Frontal cortex (tissue), 4 donors: ENCODE results near the gene ATE1. TPM values are rescaled to one million over a fixed set of nuclear protein-coding genes. Genes with fewer than 3 reads are reported as not detected.
A peak's percentile ranks its signal among the peaks of the same experiment; 100 is the strongest.
"Not testable (repeated sequence)": the region's sequence is repeated elsewhere in the genome, so short reads cannot be mapped to it uniquely, and the experiment has no call there.

ENCODE experiments used
- DNase-seq, 2 donors: peaks; one replicate each; pipeline ENCODE4 v3.0.0; 2012; ENCODE audit warnings: low spot score in 2 of 2
- FAIRE-seq: peaks from 2 replicates; lab custom pipeline; 2012; peaks lifted over from hg19 to GRCh38; lab: Jason Lieb, UNC
- total RNA-seq: library from RNA; depleted of rRNA; stranded (reverse); fragments of >200 nt; gene quantifications from one replicate; pipeline ENCODE4 v1.2.3, GENCODE V29; 2014
- donor health status: control.
- donor health status: control.
- donor health status: control.

ATE1 gene
- total RNA-seq, 1 donor from 2014 or later = 56.3 TPM

DNA sequence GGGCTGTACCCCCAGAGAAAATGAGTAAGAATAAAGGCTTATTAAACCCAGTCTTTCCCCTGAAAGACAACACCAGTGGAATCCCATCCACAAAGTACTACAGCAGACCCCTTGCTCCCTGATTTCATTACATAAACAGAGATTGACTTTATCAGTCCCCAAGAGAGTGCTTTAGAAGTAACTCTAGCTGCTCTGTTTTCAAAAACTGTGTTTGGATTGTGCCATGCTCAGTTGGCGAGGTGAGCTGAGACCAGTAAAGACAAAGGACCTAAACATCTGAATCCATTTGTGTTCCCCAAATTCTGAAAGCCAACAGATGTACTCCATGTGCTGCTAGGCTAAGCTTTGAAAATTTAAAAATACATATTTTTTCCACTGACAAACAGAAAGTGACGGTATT is 127.0 kb downstream of the ATE1 start:
- FAIRE-seq (no peak), DNase-seq (no peak)

DNA sequence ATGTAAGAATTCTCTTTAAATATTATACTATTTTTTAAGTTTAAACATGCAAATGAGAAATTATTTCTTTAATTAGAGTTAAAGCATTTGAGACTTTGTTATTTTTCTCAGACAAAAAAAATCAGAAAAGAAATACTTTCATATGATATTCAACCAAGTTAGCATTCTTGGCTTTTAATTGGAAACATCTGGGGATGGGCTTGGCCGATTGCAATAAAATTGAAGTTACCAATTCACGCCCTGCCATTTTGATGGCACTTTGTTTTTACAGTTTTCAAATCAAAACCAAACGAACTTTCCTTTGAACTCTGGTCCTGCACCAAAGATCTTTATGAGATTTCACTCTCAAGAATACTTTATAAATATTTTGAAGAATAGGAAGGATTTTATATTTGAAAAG is 127.7 kb downstream of the ATE1 start:
- FAIRE-seq = peak; percentile 55
- DNase-seq = no peak

DNA sequence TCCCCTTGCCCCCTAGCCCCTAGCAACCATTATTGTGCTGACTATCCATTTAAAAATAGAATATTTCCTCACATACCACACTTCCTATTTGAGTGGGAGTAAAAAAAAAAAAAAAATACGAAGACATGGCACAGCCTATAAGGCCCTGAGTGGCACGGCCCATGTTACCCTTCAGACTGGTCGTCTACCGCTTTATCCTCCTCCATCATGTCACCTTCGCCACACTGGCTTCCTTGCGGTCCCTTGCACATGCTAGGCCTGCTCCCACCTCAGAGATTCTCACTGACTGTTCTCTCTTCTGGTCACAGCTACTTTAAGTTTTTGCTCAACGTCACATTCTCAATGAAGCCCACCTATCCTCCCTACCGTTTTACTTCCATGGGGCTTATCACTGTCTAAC is 130.3 kb downstream of the ATE1 start:
- FAIRE-seq (no peak), DNase-seq (no peak)

DNA sequence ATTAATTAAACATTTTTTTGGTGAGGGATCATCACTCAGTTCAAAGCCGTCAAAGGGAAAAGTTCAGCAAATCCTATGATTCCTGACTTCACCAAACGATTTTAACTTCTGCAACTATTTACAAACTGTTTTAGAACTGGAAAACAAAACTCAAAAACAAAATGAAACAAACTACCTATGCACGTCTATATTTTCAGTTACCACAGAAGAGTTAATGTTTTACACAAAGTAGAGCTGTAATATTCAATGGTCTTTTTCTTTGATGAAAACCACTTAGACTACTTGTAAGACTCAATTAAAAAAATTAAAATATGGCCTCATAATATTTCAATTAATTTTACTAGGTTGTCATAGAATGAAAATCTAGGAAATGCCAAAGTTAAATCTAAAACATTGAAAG is 131.5 kb downstream of the ATE1 start:
- DNase-seq (no peak), FAIRE-seq (no peak)

DNA sequence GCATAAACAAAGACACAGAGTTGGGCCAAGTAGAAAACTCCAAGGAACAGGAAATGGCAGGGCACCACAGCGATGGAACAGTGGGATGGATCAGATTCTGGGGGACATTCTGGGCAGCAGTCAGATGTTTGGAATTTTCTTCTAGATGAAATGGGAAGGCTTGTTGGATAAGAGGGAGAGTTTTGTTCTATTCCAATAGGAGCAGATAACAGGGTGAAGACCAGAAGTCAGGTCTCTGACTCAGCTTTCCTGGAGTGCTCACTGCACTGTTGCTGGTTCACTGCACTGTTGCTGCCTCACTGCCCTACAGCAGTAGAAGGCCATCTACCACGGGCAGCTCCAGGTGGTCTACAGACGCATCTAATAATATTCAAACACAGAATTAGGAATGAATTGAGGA is 135.6 kb downstream of the ATE1 start:
- no peak for FAIRE-seq
- no peak for DNase-seq

DNA sequence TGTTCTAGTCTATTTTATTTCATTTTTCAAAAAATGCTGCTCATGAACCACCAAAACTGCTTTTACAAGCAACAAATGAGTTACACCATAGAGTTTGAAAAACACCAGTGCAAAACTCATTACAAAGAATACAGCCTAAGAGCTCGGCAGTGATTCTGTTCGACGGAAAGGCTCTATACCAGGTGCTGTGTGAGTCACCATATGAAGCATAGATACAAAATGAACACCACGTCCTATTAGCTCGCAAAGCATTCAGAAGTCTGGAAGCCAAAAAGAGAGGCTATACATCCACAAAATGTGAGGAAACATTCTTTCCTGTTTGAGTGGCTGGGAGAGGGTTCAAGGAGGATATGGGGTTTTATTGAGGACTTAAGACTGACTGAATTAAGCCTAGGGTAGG is 136.1 kb downstream of the ATE1 start:
- FAIRE-seq = no peak
- no peak for DNase-seq

DNA sequence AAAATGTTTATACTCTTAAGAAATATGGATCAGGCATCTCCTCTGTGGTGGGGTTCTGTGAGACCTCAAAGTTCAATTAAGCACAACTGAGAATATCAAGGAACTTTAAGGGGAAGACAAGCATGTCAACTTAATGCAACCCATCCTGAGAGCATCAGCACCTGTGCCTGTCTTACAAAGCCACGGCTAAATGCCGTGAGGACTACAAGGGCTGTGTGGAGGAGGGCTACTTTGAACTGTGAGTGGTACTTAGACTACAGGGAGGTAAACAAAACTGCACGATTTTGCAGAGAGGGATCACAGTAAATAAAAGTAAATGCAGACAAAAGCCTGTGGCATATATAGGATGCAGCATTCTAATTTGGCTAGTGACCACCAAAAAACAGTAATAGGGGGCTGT is 139.1 kb downstream of the ATE1 start:
- DNase-seq = no peak
- no peak for FAIRE-seq

DNA sequence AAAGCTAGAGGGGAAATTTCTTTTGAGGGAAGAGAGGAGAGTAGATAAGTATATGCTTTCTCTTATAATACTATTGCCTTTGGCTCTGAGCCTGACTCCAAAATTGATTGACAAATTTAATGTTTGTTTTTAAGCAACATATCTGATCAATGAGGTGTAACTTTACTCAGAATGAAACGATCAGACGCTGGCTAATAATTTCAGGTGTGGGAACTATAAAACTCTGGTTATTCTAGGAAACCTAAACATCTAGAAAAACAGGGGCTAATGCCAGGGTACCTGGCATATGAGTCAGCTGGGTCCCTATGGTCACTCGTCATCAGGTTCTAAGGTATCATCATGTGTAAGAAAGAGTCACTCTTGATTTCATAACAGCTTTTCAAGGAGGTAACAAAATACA is 139.7 kb downstream of the ATE1 start:
- DNase-seq (no peak), FAIRE-seq (no peak)

DNA sequence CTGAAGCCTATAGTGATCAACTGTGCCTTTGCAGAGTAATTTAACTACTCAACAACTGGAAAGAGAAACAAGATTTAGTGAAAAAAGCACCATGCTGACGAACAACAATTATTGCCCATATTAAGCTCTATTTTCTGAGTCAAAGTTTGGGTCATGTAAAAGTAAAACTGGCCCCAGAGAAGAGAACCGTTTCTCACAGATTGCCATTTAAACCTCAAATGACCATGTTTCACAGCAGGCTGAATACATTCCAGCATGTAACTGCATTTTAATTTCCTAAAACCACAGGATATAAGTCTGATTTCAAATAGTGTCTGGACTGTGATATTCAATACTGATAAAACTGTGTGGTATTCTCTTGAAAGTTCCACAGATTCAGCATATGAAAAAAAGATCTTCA is 140.7 kb downstream of the ATE1 start:
- no peak for FAIRE-seq
- DNase-seq = no peak

DNA sequence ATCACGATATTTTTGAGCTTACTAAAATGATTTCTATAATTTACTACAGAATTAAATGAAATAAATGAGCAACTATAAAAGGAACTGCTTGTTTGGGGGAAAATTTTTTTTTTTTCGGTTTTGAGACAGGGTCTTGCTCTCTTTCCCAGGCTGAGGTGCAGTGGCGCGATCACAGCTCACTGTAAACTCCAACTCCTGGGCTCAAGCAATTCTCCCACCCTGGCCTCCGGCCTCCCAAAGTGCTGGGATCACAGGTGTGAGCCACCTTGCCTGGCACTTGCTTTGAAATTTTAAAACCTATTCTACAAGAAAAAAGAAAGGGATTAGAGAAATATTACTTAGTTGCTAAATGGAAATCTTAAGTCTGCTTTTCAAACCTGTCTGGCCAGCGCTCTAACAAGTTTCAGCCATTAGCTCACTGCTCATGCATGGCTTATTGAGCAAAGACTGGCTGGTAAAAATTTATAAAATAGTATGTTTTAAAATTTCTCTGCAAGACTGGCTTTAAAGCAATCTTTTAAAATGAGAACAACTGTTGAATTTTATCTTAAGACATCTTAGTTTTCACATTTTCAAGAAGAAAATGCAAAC is 144.0 kb downstream of the ATE1 start:
- DNase-seq (no peak), FAIRE-seq (no peak)

DNA sequence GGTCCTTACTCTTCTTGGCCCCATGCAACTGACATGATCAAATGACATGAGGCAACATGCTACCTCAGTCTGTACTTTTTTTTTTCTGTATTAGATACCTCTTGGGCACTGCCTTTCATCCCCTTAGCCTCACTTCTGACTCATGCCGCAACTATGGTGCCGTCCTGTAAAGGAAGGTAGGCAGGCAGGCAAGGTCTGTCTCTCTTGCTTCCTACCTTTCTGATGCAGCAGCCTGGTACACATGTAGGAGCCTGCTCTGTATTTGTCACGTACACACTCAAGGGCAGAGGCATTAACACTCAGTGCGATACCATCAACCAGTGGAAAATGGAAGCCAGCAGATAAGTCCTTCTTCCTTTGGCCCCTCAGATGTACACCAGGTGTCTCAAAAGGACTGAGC is 146.7 kb downstream of the ATE1 start:
- no peak for FAIRE-seq
- no peak for DNase-seq

DNA sequence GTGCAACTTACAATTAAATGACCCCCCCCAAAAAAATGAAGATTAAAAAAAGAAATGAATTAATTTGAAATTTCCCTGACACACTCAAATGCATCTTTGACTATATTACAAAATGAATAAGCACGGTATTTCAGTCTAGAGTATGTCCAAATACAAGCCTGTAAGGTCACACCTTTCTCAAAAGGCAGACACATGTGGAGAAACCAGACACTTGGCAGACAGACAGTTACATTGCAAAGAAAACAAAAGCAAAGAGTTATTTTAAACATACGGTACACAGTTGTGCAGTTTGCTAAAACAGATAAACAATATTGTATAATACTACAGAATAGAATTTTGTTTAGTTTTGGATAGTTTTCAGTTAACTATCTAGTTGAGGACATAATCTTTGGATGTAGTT is 153.0 kb downstream of the ATE1 start:
- FAIRE-seq (no peak), DNase-seq (no peak)

DNA sequence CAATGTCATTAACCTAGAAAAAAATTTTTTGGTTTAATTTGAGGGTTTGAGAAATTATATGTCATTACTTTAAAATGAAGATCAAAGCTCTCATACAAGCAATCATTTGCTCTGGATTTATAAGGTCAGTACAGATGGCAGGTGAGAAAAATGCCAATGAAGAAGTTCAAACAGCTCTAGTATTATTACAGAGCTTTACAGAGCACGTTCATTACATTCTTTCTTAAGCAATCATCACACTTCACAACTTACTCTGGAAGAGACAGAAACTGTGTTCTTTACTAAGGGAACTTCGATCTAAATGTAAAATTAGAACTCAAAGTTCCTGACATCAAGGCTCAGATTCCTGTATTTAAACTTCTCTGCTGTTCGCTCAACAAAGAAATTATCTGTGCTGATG is 153.4 kb downstream of the ATE1 start:
- no peak for DNase-seq
- no peak for FAIRE-seq

DNA sequence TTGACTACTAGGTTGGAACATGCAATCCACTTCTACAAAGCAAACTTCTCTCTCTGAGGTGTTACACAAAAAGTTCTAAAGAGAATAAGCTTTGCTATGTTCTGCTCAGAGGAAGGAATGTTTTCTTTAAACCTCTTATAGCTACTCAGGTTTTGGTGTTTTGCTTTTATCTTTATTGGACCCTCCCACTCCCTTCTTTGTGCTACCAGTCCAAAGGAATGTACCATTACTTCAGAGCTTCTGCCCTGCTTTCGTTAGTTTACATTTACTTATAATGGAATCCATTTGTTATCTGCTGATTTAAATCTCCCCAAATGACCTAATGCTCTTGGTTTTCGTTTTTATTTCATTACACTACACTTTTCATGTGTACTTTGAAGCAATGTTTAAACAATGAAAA is 154.9 kb downstream of the ATE1 start:
- no peak for FAIRE-seq
- no peak for DNase-seq

DNA sequence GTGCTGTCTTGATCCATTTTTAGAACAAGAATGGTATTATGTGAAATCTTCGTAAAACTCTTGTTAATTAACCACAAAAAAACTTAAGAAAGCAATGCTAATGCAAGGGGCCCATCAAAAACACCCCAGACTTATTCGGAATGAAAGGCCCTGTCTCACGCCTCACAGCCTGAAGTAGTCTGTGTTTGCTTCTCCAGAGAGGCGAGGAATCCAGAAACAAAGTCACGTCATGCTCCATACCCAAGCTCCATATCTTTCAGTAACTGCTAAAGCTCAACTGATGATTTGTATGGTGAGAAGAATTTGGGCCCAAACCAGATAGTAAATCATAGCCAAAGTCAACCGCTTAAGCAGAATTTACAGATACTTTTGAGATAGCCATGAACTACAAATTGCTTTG is 155.4 kb downstream of the ATE1 start:
- no peak for DNase-seq
- no peak for FAIRE-seq

DNA sequence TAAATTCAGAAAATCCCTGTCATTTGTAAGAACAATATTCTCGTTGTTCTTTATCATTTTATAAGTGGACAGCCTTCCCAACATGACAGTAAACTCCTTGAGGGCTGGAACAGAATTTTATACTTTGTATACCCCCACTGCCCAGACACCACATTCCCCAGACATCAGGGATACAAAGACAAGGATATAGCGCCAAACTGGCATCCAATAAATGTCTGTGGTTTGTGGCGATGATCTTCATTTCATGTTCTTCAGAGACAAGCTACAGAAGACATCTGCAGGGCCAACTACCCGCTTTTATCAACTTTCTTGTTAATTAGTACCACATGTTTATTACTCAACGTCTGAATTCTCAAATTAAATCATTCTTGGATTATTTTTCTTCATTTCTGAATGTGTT is 155.9 kb downstream of the ATE1 start:
- DNase-seq = no peak
- FAIRE-seq = no peak

DNA sequence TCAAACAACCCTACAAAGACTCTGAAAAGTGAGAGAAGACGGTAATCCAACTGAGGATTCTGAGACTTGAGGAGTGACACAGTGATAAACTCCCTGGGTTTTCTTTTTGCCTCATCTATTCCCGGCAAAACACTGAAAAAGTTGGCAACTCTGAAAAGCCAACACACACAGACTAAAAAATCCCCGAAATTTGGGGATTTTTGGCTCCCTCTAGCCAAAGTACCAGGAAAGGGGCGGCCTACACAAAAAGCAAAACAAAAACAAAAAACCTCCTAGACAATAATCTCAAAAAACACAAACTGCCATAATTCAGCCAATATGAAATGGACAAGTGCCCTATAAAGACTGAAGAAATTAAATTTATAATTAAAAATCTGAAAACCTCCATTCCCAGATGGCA is 161.4 kb downstream of the ATE1 start:
- FAIRE-seq (no peak), DNase-seq (no peak)

DNA sequence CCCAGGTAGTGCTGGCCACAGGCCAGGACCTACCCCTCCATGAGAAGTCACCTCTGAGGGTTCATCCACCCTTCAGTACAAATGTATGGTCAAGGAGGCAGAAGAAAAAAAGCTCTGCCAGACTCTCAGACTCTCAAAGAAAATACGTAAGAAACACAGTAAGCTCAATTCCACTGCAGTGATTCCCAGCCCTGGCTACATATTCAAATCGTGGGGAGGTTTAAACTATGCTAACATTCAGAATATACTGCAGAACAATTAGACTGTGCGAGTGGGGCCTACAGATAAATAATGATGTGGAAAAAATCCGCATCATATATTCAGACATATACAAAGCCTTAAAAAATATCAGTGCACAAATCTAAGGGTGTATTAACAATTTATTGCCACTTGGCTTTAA is 162.6 kb downstream of the ATE1 start:
- no peak for FAIRE-seq
- no peak for DNase-seq

DNA sequence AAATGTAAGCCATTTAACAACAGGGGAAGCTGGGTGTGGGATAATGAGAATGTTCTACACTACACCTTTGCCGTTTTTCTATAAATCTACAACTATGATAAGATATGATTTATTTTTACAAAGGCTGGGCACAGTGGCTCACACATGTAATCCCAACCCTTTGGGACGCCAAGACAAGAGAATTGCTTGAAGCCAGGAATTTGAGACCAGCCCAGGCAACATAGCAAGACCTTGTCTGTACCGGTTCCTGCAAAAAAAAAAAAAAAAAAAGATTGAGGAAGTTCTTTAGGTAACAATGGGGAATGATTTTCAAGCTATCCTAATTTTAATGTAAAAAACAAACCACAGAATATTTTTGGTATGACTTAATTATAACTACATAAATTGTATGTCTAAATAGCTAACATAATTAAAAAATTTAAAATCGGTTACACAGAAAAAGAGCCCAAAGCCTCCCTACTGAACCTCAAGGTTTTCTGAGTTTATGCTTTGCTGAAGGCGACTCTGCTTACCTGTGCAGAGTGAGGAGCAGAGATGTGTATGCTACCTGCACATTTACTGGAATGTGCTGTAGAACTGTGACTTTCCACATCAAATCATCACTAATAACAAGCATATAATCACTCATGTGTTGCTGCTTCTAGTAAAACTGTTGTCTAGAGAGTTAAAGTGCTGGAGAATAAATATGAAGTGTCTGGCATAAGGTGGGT is 163.4 kb downstream of the ATE1 start:
- FAIRE-seq = no peak
- DNase-seq = no peak

DNA sequence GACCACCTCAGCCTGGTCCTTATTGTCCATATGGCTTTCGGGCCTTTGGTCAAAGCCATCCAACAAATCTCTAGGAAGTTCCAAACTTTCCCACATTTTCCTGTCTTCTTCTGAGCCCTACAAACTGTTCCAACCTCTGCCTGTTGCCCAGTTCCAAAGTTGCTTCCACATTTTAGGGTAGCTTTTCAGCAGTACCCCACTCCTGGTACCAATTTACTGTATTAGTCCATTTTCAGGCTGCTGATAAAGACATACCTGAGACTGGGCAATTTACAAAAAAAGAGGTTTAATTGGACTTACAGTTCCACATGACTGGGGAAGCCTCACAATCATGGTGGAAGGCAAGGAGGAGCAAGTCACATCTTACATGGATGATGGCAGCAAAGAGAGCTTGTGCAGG is 170.6 kb downstream of the ATE1 start:
- not testable (repeated sequence) for FAIRE-seq, DNase-seq

DNA sequence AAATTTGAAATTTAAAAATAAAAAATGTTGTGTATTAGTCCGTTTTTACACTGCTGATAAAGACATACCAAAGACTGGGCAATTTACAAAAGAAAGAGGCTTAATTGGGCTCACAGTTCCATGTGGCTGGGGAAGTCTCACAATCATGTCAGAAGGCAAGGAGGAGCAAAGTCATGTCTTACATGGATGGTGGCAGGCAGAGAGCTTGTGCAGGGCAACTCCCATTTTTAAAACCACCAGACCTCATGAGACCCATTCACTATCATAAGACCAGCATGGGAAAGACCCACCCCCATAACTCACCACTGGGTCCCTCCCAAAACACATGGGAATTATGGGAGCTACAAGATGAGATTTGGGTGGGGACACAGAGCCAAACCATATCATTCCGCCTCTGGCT is 172.3 kb downstream of the ATE1 start:
- FAIRE-seq, DNase-seq: not testable (repeated sequence)

DNA sequence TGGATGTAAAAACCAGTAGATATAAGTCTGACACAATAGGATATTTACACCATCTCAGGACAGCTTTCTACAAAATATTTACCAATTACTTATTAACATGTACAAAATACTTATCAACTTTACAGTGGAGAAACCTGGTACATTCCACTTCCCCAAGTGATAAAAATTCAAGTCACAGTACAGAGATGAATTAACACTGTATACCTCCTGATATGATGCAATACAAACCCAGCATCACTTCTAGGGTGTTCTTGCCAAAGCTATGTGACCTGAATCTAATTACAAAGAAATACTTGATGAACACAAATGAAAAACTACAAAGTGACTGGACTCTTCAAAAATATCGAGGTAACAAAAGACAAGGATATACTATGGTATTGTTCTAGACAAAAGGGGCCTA is 173.2 kb downstream of the ATE1 start:
- no peak for DNase-seq
- FAIRE-seq = no peak
